ENCODE data around the gene CNMD. TPM values are rescaled to one million over a fixed set of nuclear protein-coding genes. Genes with fewer than 3 reads are reported as not detected.

CNMD gene
- total RNA-seq, 1 donor from 2014 or later, result 0.78 TPM

- no peak for DNase-seq (ENCODE audit: low spot score in 2 of 2, unreplicated experiment in 2 of 2)
- Mint-ChIP-seq H3K4me1 (no peaks in the 10 kb centered on the region), H3K27me3 (ENCODE audit: low read depth) (peaks cover 11% of the 10 kb centered on the region), H3K9me3 (no peaks in the 10 kb centered on the region), H3K36me3 (no peaks in the 10 kb centered on the region), H3K27ac (no peak overlapping the region), H3K4me3 (no peak overlapping the region)
- TF ChIP-seq, protein P1, sequence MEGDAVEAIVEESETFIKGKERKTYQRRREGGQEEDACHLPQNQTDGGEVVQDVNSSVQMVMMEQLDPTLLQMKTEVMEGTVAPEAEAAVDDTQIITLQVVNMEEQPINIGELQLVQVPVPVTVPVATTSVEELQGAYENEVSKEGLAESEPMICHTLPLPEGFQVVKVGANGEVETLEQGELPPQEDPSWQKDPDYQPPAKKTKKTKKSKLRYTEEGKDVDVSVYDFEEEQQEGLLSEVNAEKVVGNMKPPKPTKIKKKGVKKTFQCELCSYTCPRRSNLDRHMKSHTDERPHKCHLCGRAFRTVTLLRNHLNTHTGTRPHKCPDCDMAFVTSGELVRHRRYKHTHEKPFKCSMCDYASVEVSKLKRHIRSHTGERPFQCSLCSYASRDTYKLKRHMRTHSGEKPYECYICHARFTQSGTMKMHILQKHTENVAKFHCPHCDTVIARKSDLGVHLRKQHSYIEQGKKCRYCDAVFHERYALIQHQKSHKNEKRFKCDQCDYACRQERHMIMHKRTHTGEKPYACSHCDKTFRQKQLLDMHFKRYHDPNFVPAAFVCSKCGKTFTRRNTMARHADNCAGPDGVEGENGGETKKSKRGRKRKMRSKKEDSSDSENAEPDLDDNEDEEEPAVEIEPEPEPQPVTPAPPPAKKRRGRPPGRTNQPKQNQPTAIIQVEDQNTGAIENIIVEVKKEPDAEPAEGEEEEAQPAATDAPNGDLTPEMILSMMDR (IDR thresholded peaks at IDR 0.05; ENCODE audit: unreplicated experiment), result no peak
Measured at GRCh38 chr13:52779103-52779502, 39.5 kb upstream of the CNMD start.

DNA sequence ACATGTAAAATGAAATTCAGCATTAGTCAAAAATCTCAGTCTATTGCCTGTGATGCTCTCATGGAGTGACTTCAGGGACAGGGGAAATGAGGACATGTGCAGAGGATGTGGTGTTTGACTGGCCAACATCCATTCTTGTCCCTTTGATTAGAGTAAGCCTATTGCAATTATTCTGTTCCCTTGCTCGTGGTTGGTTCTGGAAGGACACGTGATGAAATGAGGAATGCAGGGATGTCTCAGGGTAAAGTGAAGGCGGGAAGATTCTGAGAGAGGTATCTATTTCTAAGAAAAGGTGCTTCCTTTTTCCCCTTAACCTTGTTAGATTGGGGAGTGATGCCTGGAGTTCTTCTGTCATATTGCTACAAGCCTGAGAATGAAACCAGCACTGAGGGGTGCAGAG, 37.1 kb upstream of the CNMD start:
- H3K9me3 Mint-ChIP-seq, result no peaks in the 10 kb centered on the region
- H3K27me3 Mint-ChIP-seq (ENCODE audit: low read depth), result peaks cover 29% of the 10 kb centered on the region
- H3K4me1 Mint-ChIP-seq, result no peaks in the 10 kb centered on the region
- H3K4me3 Mint-ChIP-seq, result no peak overlapping the region
- DNase-seq (ENCODE audit: low spot score in 2 of 2, unreplicated experiment in 2 of 2), result no peak
- no peaks in the 10 kb centered on the region for H3K36me3 Mint-ChIP-seq
- TF ChIP-seq, protein P1 (IDR thresholded peaks at IDR 0.05; ENCODE audit: unreplicated experiment), result no peak
- H3K27ac Mint-ChIP-seq, result no peak overlapping the region

GRCh38 chr13:52775511-52775910, 35.9 kb upstream of the CNMD start:
- Mint-ChIP-seq H3K36me3 (no peaks in the 10 kb centered on the region), H3K27me3 (ENCODE audit: low read depth) (peaks cover 34% of the 10 kb centered on the region), H3K27ac (no peak overlapping the region), H3K4me1 (no peaks in the 10 kb centered on the region), H3K4me3 (no peak overlapping the region), H3K9me3 (no peaks in the 10 kb centered on the region)
- no peak for DNase-seq (ENCODE audit: low spot score in 2 of 2, unreplicated experiment in 2 of 2)
- TF ChIP-seq, protein P1 (IDR thresholded peaks at IDR 0.05; ENCODE audit: unreplicated experiment), result no peak

DNA sequence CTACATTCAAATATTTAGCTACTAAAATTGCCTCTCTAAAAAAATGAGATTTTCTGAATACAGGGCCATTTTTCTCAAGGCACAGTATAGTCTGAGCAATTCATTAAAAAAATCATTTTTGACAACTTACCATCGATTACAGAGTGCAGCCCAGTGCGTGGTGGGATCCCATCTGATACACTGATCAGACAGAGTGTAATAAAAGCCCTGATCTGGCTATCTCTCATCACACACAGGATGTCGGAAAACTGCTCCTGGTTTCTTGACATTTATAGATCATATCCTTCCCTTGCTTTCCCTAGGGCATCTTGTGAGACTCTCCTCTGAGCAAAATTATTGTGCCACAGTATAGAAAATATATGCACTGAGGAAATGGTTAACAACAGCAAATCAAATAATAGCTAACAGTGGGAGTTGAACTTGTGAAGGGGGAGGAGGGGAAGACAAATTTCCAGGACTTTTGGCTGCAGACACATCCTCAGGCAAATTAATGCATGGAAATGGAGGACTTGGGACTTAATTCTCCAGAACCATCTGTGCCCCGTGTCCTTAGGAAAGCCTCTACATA, 28.4 kb upstream of the CNMD start:
- Mint-ChIP-seq H3K4me1 (no peaks in the 10 kb centered on the region), H3K27me3 (ENCODE audit: low read depth) (peaks cover 44% of the 10 kb centered on the region), H3K36me3 (no peaks in the 10 kb centered on the region), H3K9me3 (no peaks in the 10 kb centered on the region), H3K4me3 (no peak overlapping the region), H3K27ac (no peak overlapping the region)
- TF ChIP-seq, protein P1 (IDR thresholded peaks at IDR 0.05; ENCODE audit: unreplicated experiment), result no peak
- no peak for DNase-seq (ENCODE audit: low spot score in 2 of 2, unreplicated experiment in 2 of 2)

DNA sequence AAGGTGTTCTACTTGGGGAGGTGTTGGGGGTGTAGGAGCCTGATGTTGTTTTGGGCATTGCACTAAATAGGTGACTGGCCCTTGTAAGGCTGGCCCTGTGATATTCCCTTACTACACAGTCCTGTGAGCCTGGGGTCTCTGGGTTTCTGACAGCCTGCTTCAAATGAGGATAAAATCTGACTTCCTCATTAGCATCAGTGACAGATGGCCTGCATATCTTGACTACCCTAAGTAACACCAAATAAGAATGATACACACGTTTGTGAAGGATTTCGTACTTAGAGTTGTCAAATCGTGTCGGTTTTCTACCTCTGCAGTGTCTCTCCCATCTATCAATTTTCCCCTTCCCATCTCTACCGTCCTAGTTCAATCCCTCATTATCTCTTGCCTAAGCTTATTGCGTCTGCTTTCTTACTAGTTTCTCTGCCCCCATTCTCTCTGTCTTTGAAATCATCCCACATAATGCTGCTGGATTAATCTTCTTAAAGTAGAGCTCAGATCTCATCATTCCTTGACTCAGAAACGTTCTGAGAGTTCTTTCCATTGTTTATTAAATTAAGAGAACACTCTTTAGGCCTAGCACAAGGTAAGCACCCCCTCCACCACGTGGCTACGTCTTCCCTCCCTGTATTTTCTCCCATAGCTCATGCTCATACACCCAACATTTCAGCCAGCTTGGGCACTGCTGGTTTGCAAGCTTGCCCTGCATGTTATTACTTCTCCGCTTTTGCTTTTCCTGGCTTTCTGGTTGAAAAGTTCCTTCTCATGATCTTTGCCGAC, 26.2 kb upstream of the CNMD start:
- TF ChIP-seq, protein P1 (IDR thresholded peaks at IDR 0.05; ENCODE audit: unreplicated experiment), result no peak
- Mint-ChIP-seq H3K27me3 (ENCODE audit: low read depth) (peaks cover 30% of the 10 kb centered on the region), H3K36me3 (no peaks in the 10 kb centered on the region), H3K9me3 (no peaks in the 10 kb centered on the region), H3K27ac (no peak overlapping the region), H3K4me1 (no peaks in the 10 kb centered on the region), H3K4me3 (no peak overlapping the region)
- DNase-seq (ENCODE audit: low spot score in 2 of 2, unreplicated experiment in 2 of 2), result no peak

All from mesothelial cell of epicardium (in vitro differentiated cells).